SU-DHL-6 (cell line): ENCODE results near the gene PDZD2.
"Not testable (repeated sequence)": the region's sequence is repeated elsewhere in the genome, so short reads cannot be mapped to it uniquely, and the experiment has no call there.

Experiments
- EZH2phosphoT487 ChIP-seq: fragments of 200-600 bp; sonication (generic), shearing (Covaris generic); conservative IDR thresholded peaks from 2 replicates; pipeline ENCODE4 v1.6.1; 2018; ENCODE audit warnings: mild to moderate bottlenecking, antibody characterized with exemption, low read length, moderate library complexity, mixed read lengths
- TF ChIP-seq, protein P1 (sequence below): fragments of 200-600 bp; sonication (generic); IDR thresholded peaks from one replicate; pipeline ENCODE4 v1.5.1; 2017; ENCODE audit warnings: antibody characterized with exemption, mild to moderate bottlenecking, low read length, moderate library complexity; ENCODE audit not compliant: insufficient read depth, poor library complexity, severe bottlenecking

DNA sequence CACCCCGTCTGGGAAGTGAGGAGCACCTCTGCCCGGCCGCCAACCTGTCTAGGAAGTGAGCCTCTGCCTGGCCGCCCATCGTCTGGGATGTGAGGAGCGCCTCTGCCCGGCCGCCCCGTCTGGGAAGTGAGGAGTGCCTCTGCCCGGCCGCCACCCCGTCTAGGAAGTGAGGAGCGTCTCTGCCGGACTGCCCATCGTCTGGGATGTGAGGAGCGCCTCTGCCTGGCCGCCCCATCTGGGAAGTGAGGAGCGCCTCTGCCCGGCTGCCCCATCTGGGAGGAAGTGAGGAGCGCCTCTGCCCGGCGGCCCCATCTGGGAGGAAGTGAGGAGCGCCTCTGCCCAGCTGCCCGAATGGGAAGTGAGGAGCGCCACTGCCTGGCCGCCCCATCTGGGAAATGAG, 400.7 kb downstream of the PDZD2 start:
- TF ChIP-seq EZH2phosphoT487, result not testable (repeated sequence)
- TF ChIP-seq, protein P1, sequence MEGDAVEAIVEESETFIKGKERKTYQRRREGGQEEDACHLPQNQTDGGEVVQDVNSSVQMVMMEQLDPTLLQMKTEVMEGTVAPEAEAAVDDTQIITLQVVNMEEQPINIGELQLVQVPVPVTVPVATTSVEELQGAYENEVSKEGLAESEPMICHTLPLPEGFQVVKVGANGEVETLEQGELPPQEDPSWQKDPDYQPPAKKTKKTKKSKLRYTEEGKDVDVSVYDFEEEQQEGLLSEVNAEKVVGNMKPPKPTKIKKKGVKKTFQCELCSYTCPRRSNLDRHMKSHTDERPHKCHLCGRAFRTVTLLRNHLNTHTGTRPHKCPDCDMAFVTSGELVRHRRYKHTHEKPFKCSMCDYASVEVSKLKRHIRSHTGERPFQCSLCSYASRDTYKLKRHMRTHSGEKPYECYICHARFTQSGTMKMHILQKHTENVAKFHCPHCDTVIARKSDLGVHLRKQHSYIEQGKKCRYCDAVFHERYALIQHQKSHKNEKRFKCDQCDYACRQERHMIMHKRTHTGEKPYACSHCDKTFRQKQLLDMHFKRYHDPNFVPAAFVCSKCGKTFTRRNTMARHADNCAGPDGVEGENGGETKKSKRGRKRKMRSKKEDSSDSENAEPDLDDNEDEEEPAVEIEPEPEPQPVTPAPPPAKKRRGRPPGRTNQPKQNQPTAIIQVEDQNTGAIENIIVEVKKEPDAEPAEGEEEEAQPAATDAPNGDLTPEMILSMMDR, result not testable (repeated sequence)
